ENCODE results near the gene ADARB2. TPM values are rescaled to one million over a fixed set of nuclear protein-coding genes. Genes with fewer than 3 reads are reported as not detected.

ADARB2 gene
- total and polyA plus RNA-seq, 11 donors = 0.07 to 1.2 (median 0.28) TPM; not detected in 4

DNA sequence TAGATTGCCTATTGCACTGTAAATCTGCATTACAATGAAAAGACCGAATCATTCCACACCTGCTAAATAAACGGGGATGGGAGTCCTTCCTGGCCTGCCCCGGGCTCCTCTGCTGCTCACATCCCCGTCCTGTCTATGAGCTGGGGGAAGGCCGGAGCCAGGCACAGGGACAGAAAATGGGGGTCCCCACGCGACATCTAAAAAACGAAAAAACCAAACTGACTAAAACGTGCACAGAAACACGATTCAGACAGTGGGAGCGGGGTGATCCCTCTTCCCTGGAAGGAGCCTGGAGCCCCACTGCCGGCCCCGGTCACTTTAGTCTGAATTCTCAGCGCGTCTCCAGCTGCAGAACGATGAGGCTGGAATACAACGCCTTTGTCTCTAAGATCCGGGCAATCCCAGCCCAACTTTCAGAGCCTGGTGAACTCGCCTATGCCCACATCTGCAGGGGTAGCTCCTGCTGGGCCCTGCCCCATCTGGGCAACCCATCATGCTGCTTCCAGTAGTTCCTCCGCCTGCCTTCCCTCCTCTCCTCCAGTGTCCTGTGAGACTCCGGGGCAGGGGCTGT, 78.0 kb downstream of the ADARB2 start:
- 80 to 86% (median 83%) methylated on average over 21 of the region's 21 CpGs for WGBS, 4 donors
- TF ChIP-seq POLR2A (IDR thresholded peaks at IDR 0.05) = no peak
- TF ChIP-seq, protein P1, sequence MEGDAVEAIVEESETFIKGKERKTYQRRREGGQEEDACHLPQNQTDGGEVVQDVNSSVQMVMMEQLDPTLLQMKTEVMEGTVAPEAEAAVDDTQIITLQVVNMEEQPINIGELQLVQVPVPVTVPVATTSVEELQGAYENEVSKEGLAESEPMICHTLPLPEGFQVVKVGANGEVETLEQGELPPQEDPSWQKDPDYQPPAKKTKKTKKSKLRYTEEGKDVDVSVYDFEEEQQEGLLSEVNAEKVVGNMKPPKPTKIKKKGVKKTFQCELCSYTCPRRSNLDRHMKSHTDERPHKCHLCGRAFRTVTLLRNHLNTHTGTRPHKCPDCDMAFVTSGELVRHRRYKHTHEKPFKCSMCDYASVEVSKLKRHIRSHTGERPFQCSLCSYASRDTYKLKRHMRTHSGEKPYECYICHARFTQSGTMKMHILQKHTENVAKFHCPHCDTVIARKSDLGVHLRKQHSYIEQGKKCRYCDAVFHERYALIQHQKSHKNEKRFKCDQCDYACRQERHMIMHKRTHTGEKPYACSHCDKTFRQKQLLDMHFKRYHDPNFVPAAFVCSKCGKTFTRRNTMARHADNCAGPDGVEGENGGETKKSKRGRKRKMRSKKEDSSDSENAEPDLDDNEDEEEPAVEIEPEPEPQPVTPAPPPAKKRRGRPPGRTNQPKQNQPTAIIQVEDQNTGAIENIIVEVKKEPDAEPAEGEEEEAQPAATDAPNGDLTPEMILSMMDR (IDR thresholded peaks at IDR 0.05) = no peak
- no peak for DNase-seq

DNA sequence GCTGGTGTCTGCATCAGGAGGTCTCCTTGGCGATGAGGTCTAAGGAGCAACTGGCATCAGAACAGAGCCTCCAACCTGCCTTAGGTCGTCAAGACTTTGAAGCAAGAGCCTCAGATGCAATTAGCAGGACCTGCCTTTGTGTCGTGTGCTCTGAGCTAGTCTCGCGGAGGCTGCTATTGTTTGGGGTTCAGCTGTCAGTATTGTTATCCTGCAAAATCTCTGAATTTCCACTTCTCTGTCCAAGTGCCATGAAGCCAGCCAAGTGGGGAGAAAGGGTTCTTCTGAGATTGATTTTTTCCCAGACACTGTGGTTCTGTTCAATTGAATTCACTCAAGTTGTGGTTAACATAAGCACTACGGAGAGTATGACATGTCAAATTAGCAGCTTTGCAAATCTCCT, 78.7 kb downstream of the ADARB2 start:
- 72 to 78% (median 73%) methylated on average over 6 of the region's 6 CpGs for WGBS, 4 donors

More for the DNA sequence above, 78.0 kb downstream of the ADARB2 start:
- peaks cover 0 to 10% (median 0%) of the 10 kb centered on the region in 9 donors for H3K27me3 ChIP-seq
- no peak for ATAC-seq
- no peak overlapping the region for H3K4me3 ChIP-seq
- intact Hi-C loops (cut with DNase I) = no loop called here
- no peaks in the 10 kb centered on the region for H3K9me3 ChIP-seq
- H3K27ac ChIP-seq = no peak overlapping the region
- no peaks in the 10 kb centered on the region for H3K36me3 ChIP-seq
- no peaks in the 10 kb centered on the region for H3K4me1 ChIP-seq

DNA sequence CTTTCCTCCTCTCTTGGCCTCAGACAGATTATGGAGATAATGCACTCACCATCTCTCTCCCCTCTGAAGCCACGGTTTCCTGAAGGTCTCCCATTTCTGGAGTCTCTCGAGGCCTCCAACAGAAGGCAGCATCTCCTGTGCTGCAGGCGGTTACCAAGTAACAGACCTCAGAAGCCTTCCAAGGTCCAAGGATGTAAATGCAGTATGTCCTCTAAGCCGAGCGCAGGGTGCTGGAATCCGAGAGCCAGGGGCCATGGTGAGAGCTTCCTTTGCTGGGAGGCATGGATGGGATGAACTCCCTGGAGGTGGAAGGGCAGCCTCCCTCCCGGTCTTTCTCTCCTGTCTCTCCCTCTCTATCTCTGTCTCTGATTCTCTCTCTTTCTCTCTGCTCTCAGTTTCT, 79.8 kb downstream of the ADARB2 start:
- DNase-seq (no peak), ATAC-seq (no peak)
- H3K4me3 ChIP-seq = no peak overlapping the region
- intact Hi-C loops (cut with DNase I) = no loop called here
- H3K27me3 ChIP-seq = peaks cover 0 to 16% (median 0%) of the 10 kb centered on the region in 9 donors
- TF ChIP-seq, protein P1 (IDR thresholded peaks at IDR 0.05) = no peak
- H3K27ac ChIP-seq = no peak overlapping the region
- no peaks in the 10 kb centered on the region for H3K9me3 ChIP-seq
- H3K4me1 ChIP-seq = no peaks in the 10 kb centered on the region
- WGBS, 4 donors = 37 to 55% (median 50%) methylated on average over 7 of the region's 7 CpGs
- no peaks in the 10 kb centered on the region for H3K36me3 ChIP-seq

More for the DNA sequence above, 78.7 kb downstream of the ADARB2 start:
- TF ChIP-seq, protein P1 (IDR thresholded peaks at IDR 0.05) = no peak
- TF ChIP-seq POLR2A (IDR thresholded peaks at IDR 0.05) = no peak
- peaks cover 0 to 16% (median 0%) of the 10 kb centered on the region in 9 donors for H3K27me3 ChIP-seq
- ATAC-seq (no peak), DNase-seq (no peak)
- no peaks in the 10 kb centered on the region for H3K36me3 ChIP-seq
- no peaks in the 10 kb centered on the region for H3K4me1 ChIP-seq
- H3K27ac ChIP-seq = no peak overlapping the region
- intact Hi-C loops (cut with DNase I) = no loop called here
- H3K9me3 ChIP-seq = no peaks in the 10 kb centered on the region
- H3K4me3 ChIP-seq = no peak overlapping the region

DNA sequence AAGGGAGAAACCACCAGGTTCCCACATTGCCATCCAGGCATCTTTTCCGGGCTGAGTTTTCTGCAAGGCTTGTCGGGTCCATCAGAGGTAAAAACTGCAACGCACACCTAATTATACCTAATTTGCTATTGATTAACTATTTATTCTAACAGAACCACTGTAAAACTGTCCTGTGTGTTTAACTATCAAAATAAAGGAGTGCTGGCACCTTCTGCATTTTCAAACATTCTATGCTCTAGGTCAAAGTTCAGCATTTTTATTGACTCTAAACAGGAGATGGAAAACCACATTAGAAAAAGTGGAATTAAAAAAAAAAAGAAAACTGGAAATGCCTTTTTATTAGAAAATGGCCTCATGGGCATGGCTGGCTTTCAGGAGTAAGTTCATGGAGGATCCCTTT, 82.0 kb downstream of the ADARB2 start:
- H3K4me1 ChIP-seq = no peaks in the 10 kb centered on the region
- TF ChIP-seq, protein P1 (IDR thresholded peaks at IDR 0.05) = no peak
- no peak for TF ChIP-seq POLR2A (IDR thresholded peaks at IDR 0.05)
- no peak overlapping the region for H3K4me3 ChIP-seq
- peaks cover 0 to 16% (median 0%) of the 10 kb centered on the region in 9 donors for H3K27me3 ChIP-seq
- ATAC-seq (no peak), DNase-seq (no peak)
- no peaks in the 10 kb centered on the region for H3K9me3 ChIP-seq
- intact Hi-C loops (cut with DNase I) = no loop called here
- no peak overlapping the region for H3K27ac ChIP-seq
- H3K36me3 ChIP-seq = no peaks in the 10 kb centered on the region
- 87 to 88% (median 87%) methylated on average over 3 of the region's 3 CpGs for WGBS, 4 donors
